CD4-positive, alpha-beta T cell treated with Interleukin-12 subunit alpha and Interleukin-12 subunit beta, for 1 hour (primary cell): ENCODE data around the gene TNNC2.

Experiments
- DNase-seq: peaks from one replicate; pipeline ENCODE4 v3.0.0-alpha.2; 2020

The TNNC2 gene

DNA sequence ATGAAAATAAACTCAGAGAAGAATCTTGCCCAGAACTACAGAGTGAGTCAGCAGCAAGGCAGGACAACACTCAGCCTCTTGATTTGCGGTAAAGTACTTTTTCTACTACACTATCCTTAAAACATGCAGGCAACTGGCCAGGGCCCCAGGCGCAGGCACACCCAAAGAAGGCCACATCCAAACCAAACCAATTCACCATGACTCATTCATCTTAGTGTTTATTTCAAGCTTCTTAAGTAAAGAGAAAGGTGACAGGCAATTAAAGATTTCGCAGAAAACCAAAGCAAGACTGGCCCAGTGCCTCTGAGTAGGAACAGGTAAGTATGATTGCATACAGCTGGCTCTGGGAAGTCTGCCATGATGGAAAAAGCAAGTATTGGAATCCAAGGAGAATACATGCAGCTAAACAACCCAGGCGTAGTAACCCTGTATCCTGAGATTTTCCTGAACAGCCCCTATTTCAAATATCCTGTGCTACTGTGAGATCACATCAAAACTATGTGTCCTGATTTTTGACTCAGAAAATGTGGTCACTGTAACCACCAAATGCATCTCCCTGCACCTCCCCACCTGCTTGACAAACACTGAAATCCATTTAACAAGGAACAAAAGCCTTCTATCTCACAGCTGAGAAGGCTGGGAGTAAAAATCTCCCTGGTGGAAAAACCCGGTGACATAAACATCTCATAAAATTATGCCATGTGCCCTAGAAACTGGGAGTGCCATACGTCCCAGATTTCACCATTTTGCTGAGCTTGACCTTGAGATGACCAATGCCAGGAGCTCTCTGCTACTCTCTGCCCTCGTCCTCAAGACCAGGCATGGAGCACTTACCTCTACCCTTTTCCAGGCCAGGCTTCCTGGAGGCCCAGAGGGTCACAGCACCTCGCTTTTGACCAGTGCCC is 47.8 kb downstream of the TNNC2 start:
- no peak for DNase-seq

DNA sequence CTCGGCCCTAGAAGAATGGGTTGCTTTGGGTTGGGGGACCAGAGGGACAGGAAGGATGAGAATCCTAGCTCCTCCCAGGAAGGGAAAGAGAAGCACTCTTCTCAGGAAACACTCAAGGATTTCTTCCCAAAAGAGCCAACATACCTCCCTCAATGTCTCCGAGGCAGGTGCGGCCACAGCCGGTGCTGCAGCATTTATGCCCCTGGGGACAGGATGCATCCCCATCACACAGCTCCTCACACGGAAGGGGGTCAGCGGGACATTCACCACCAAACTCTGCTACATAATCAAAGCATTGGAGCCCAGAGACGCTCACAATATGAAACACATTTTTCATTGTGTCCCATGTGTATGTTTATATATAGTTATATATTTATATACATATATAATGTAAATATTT is 50.2 kb downstream of the TNNC2 start:
- no peak for DNase-seq

DNA sequence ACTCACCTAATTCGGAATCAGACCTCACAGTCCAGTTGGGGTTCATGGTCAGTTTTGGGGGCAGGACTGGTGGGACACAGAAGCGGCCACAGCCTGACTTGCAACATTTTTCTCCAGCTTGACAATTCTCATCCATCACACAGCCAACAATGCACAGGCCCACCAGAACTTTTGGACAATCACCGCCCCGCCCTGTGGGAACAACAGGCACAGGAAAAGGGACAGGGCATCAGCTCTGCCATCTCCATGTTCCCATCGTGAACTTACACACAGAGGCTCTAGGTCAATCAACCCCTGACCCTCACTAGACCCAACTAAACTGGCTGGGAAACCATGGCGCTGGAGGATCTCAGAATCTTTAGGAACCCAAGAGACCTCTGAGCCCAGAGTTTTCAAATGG is 51.7 kb downstream of the TNNC2 start:
- no peak for DNase-seq

DNA sequence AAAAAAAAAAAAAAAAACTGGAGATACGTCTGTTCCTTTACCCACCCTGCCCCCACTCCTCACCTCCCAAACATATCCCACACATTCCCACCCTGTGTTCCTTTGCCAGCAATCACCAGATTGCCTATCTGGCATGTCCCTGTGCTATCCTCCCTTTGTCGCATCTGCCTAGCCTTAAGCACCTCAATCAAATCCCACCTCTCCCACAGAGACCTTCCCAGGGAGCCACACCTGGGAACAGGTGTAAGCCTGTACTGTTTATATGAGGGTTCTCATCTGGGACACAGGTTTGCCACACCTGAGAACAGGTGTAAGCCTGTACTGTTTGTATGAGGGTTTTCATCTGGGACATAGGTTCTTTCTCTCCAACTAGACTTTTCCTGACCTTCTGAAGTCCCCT is 52.2 kb downstream of the TNNC2 start:
- no peak for DNase-seq
